HepG2 (cell line): ENCODE results near the gene ZNF322. TPM values are rescaled to one million over a fixed set of nuclear protein-coding genes. Genes with fewer than 3 reads are reported as not detected.

Experiments used
- ATAC-seq: fragments of 200-7000 bp; cut with Tn5 transposase; 3 replicates; pipeline ENCODE4 v1.9.1; 2020; ENCODE audit warnings: mild to moderate bottlenecking, moderate library complexity
- BruUV-seq: library from RNA; stranded (reverse); fragments of 400-500 nt; replicated peaks from 2 replicates; lab custom pipeline; 2021; lab: Mats Ljungman, UMichigan
- CTCF ChIA-PET: fragments of 300-600 bp; formaldehyde crosslinking; extraction: SDS; loops from one replicate; lab custom pipeline; 2021; ENCODE audit warnings: low total read pairs, inconsistent platforms, low intra/inter-chr PET ratio; lab: Yijun Ruan, JAX
- POLR2A ChIA-PET: fragments of 350-600 bp; sonication (Branson Sonifier 250); formaldehyde crosslinking; loops from one replicate; lab custom pipeline; 2020; ENCODE audit warnings: antibody characterized with exemption, inconsistent platforms; lab: Yijun Ruan, JAX
- DNase-seq: peaks from one replicate; pipeline ENCODE4 v3.0.0-alpha.2; 2015; ENCODE audit warnings: low spot score
- FAIRE-seq: peaks from 3 replicates; lab custom pipeline; 2011; peaks lifted over from hg19 to GRCh38; lab: Jason Lieb, UNC
- H2AFZ ChIP-seq: one replicate; pipeline ENCODE4 v1.6.1; 2011; ENCODE audit warnings: low read length, inconsistent platforms
- H3K27ac ChIP-seq: fragments of 300-600 bp; 3 replicates; pipeline ENCODE4 v1.8.0; 2011; ENCODE audit warnings: mixed run types, mild to moderate bottlenecking, mixed read lengths, low read length, inconsistent platforms; ENCODE audit not compliant: insufficient read depth; ENCODE audit errors: extremely low read length
- H3K27me3 ChIP-seq, 2 experiments: fragments of 200-600 bp in 1 of 2; 2 replicates in 1 of 2; 3 replicates in 1 of 2; pipeline versions ENCODE4 v1.6.0 to v1.8.0; 2011; ENCODE audit warnings: low read length in 2 of 2, mild to moderate bottlenecking in 2 of 2, moderate library complexity in 2 of 2, inconsistent platforms in 1 of 2; ENCODE audit not compliant: insufficient read depth in 2 of 2, control insufficient read depth in 1 of 2
- H3K36me3 ChIP-seq, 2 experiments: fragments of 200-600 bp in 1 of 2; replicated peaks in 1 of 2; 2 replicates in 1 of 2; 3 replicates in 1 of 2; pipeline versions ENCODE4 v1.5.1 to v1.8.0; 2011; ENCODE audit warnings: low read length in 2 of 2, inconsistent platforms in 1 of 2; ENCODE audit not compliant: insufficient read depth in 2 of 2, control insufficient read depth in 1 of 2
- H3K4me1 ChIP-seq: 2 replicates; pipeline ENCODE4 v1.5.1; 2012; ENCODE audit warnings: low read length, inconsistent platforms; ENCODE audit not compliant: insufficient read depth
- H3K4me2 ChIP-seq: 2 replicates; pipeline ENCODE4 v1.6.0; 2011; ENCODE audit warnings: low read depth, low read length, inconsistent platforms
- H3K4me3 ChIP-seq, 3 experiments: fragments of 200-600 bp in 1 of 3; sonication (generic), shearing (Covaris generic) in 1 of 3; replicated peaks in 1 of 3; 2 replicates each; pipeline ENCODE4 v1.5.1; 2011 to 2016; ENCODE audit warnings: low read length in 3 of 3, inconsistent platforms in 2 of 3, low read depth in 2 of 3, mild to moderate bottlenecking in 2 of 3, control low read depth in 1 of 3, mixed read lengths in 1 of 3; ENCODE audit not compliant: insufficient read depth in 1 of 3
- H3K79me2 ChIP-seq: one replicate; pipeline ENCODE4 v1.6.1; 2011; ENCODE audit warnings: low read length, inconsistent platforms; ENCODE audit not compliant: insufficient read depth
- H3K9ac ChIP-seq: 2 replicates; pipeline ENCODE4 v1.6.0; 2011; ENCODE audit warnings: mild to moderate bottlenecking, low read depth, low read length, inconsistent platforms; ENCODE audit not compliant: insufficient read depth
- H3K9me3 ChIP-seq: 2 replicates; pipeline ENCODE4 v1.5.1; 2012; ENCODE audit warnings: mild to moderate bottlenecking, low read length
- H4K20me1 ChIP-seq: 2 replicates; pipeline ENCODE4 v1.6.0; 2011; ENCODE audit warnings: inconsistent platforms, mild to moderate bottlenecking, low read length, moderate library complexity; ENCODE audit not compliant: insufficient read depth
- HOXA7 ChIP-seq: sonication (generic); formaldehyde crosslinking; IDR thresholded peaks from 2 replicates; pipeline ENCODE4 v1.8.1; 2022; ENCODE audit warnings: mild to moderate bottlenecking, missing genetic modification reagents, moderate library complexity
- PAF1 ChIP-seq: IDR thresholded peaks from 2 replicates; pipeline ENCODE4 v1.6.1; 2016; ENCODE audit warnings: missing genetic modification reagents, missing compliant biosample characterization
- RBFOX2 ChIP-seq: fragments of 200-400 bp; formaldehyde crosslinking; IDR thresholded peaks from 2 replicates; pipeline ENCODE4 v1.6.1; 2017; ENCODE audit warnings: low read depth, mild to moderate bottlenecking, low read length
- RBM22 ChIP-seq: fragments of 200-400 bp; formaldehyde crosslinking; optimal IDR thresholded peaks from 2 replicates; pipeline ENCODE3; 2017; ENCODE audit warnings: mild to moderate bottlenecking, low read length, moderate library complexity
- RFX5 ChIP-seq: IDR thresholded peaks from 2 replicates; pipeline ENCODE4 v1.6.1; 2011; ENCODE audit warnings: low read depth, low read length, improper control_type of control experiment
- SALL1 ChIP-seq: sonication (generic); formaldehyde crosslinking; IDR thresholded peaks from 2 replicates; pipeline ENCODE4 v1.8.0; 2022; ENCODE audit warnings: mild to moderate bottlenecking, missing genetic modification reagents
- SMARCC2 ChIP-seq: fragments of 450-650 bp; IDR thresholded peaks from 2 replicates; pipeline ENCODE4 v1.6.1; 2017; ENCODE audit warnings: antibody characterized with exemption, mild to moderate bottlenecking
- SRSF1 ChIP-seq: fragments of 200-400 bp; formaldehyde crosslinking; optimal IDR thresholded peaks from 2 replicates; pipeline ENCODE3; 2017; ENCODE audit warnings: mild to moderate bottlenecking, low read depth, low read length, moderate library complexity
- TFAP4 ChIP-seq: sonication (generic); IDR thresholded peaks from 2 replicates; pipeline ENCODE4 v1.6.1; 2016; ENCODE audit warnings: low read depth, borderline replicate concordance
- ZNF263 ChIP-seq: sonication (generic); formaldehyde crosslinking; IDR thresholded peaks from 2 replicates; pipeline ENCODE4 v1.4.0; 2020; ENCODE audit warnings: missing genetic modification reagents
- ZNF264 ChIP-seq: sonication (generic); formaldehyde crosslinking; IDR thresholded peaks from 2 replicates; pipeline ENCODE4 v1.4.0; 2020; ENCODE audit warnings: missing genetic modification reagents
- ZNF33A ChIP-seq: sonication (generic); formaldehyde crosslinking; IDR thresholded peaks from 2 replicates; pipeline ENCODE4 v1.5.1; 2020; ENCODE audit warnings: missing genetic modification reagents, mild to moderate bottlenecking, moderate library complexity, borderline replicate concordance
- ZNF407 ChIP-seq: sonication (generic); formaldehyde crosslinking; IDR thresholded peaks from one replicate; pipeline ENCODE4 v1.5.1; 2020; ENCODE audit warnings: mild to moderate bottlenecking, missing genetic modification reagents; ENCODE audit errors: not compliant biosample characterization
- ZNF615 ChIP-seq: sonication (generic); formaldehyde crosslinking; IDR thresholded peaks from 2 replicates; pipeline ENCODE4 v1.5.0; 2020; ENCODE audit warnings: mild to moderate bottlenecking, missing genetic modification reagents, borderline replicate concordance
- ZNF629 ChIP-seq: sonication (generic); formaldehyde crosslinking; conservative IDR thresholded peaks from 2 replicates; pipeline ENCODE4 v1.5.0; 2020; ENCODE audit warnings: missing genetic modification reagents
- ZNF691 ChIP-seq: sonication (generic); formaldehyde crosslinking; IDR thresholded peaks from 2 replicates; pipeline ENCODE4 v1.4.0; 2020; ENCODE audit warnings: missing genetic modification reagents, low read depth, mild to moderate bottlenecking, borderline replicate concordance
- WGBS: methylation state at CpG from one replicate; pipeline ENCODE4 v1.1.6; 2017; ENCODE audit warnings: low lambda C conversion rate; 5-methylcytosine and 5-hydroxymethylcytosine counted together
- in situ Hi-C: cut with HindIII; loops from 2 replicates; pipeline ENCODE4 v1.10.0; 2017; ENCODE audit warnings: low pct_unique_long_range_greater_than_20kb; ENCODE audit not compliant: extremely low pct_ligation_motif_present
- intact Hi-C: fragments of 100-400 bp; cut with micrococcal nuclease; formaldehyde crosslinking; loops from one replicate; pipeline ENCODE4 v1.10.0; 2022; ENCODE audit not compliant: unreplicated experiment
- polyA plus RNA-seq, 8 experiments: library from polyadenylated mRNA; depleted of rRNA in 3 of 8; stranded (reverse) in 7 of 8; unstranded in 1 of 8; fragments of >200 nt; fragmentation: Illumina TruSeq in 4 of 8; extraction: Trizol in 4 of 8; gene quantifications; 2 replicates each; pipeline versions ENCODE4 v1.2.1 to v1.2.3, GENCODE V29; 2011 to 2016; ENCODE audit warnings: low read depth in 4 of 8, missing spikeins in 1 of 8, mixed read lengths in 1 of 8; ENCODE audit not compliant: insufficient read depth in 1 of 8
- total RNA-seq, 5 experiments: library from RNA; depleted of rRNA; stranded (reverse); fragments of >200 nt; fragmentation: Illumina TruSeq; extraction: Trizol; gene quantifications; 2 replicates each; pipeline ENCODE4 v1.2.3, GENCODE V29; 2016; ENCODE audit warnings: low read depth in 1 of 5

Gene ZNF322
- total and polyA plus RNA-seq, 2 of the 13 experiments (the other 11 are each of a cell fraction or from before 2014, with no cell fraction given), result 8.3 to 22.8 TPM

- no peak overlapping the region for H3K9ac ChIP-seq
- POLR2A ChIA-PET, result interaction anchor here (0.6 kb wide), 1 partner anchor 535 kb away, joined by 3 read pairs; no protein-coding TSS in a partner anchor
- no peak overlapping the region for H3K4me3 ChIP-seq
- no peak overlapping the region for H3K27ac ChIP-seq
- no peak overlapping the region for H3K4me2 ChIP-seq
- BruUV-seq, result no TSS peak
- FAIRE-seq (no peak), DNase-seq (no peak), ATAC-seq (no peak)
- peaks cover 15% of the 10 kb centered on the region for H3K79me2 ChIP-seq
- WGBS, result 90% methylated on average over 1 of the region's 1 CpG
- H3K9me3 ChIP-seq, result no peaks in the 10 kb centered on the region
- no peaks in the 10 kb centered on the region; a peak in 1 of 5 replicates for H3K27me3 ChIP-seq
- H3K4me1 ChIP-seq, result peaks cover 17% of the 10 kb centered on the region
- in situ Hi-C loops, result no loop called here
- intact Hi-C loops, result no loop called here
- H2AFZ ChIP-seq, result no peak overlapping the region
- peaks cover 4 to 19% of the 10 kb centered on the region in 2 experiments for H3K36me3 ChIP-seq
- H4K20me1 ChIP-seq, result no peaks in the 10 kb centered on the region
- TF ChIP-seq SRSF1 (no peak), RBM22 (peak; percentile 64), ZNF691 (CRISPR knock-in tag) (no peak), ZNF407 (CRISPR knock-in tag) (no peak), ZNF263 (no peak), SMARCC2 (no peak), RFX5 (no peak), HOXA7 (no peak), RBFOX2 (peak; percentile 44; the same call in 1 of the 2 replicates), SALL1 (CRISPR knock-in tag) (no peak), ZNF33A (no peak), PAF1 (CRISPR knock-in tag) (no peak), ZNF615 (CRISPR knock-in tag) (no peak), TFAP4 (no peak), ZNF629 (CRISPR knock-in tag) (no peak), ZNF264 (CRISPR knock-in tag) (0 out of 2 replicates have a peak, but pooled peaks have one; percentile 18)
- TF ChIP-seq, all 625 proteins: peak for 3
- CTCF ChIA-PET, result no interaction called here
Observed at GRCh38 chr6:26599591-26599990, 60.0 kb downstream of the ZNF322 start.
